Neural progenitor cell (in vitro differentiated cells): ENCODE results near the gene EPB41L3. TPM values are rescaled to one million over a fixed set of nuclear protein-coding genes. Genes with fewer than 3 reads are reported as not detected.

ENCODE experiments used
- DNase-seq: peaks from one replicate; pipeline ENCODE4 v3.0.0-alpha.2; 2016; ENCODE audit warnings: low spot score
- H2AFZ ChIP-seq: fragments of 200-600 bp; sonication (generic); replicated peaks from 2 replicates; pipeline ENCODE4 v1.6.1; 2016; ENCODE audit warnings: antibody characterized with exemption
- H3F3A ChIP-seq: fragments of 200-600 bp; sonication (generic); 2 replicates; pipeline ENCODE4 v1.6.1; 2016; ENCODE audit warnings: antibody characterized with exemption, low read depth
- H3K27ac ChIP-seq: fragments of 200-600 bp; sonication (generic); 2 replicates; pipeline ENCODE4 v1.5.1; 2016; ENCODE audit warnings: mild to moderate bottlenecking
- H3K27me3 ChIP-seq: fragments of 200-600 bp; sonication (generic); 2 replicates; pipeline ENCODE4 v1.6.1; 2016; ENCODE audit warnings: mild to moderate bottlenecking, moderate library complexity
- H3K36me3 ChIP-seq: fragments of 200-600 bp; sonication (generic); 2 replicates; pipeline ENCODE4 v1.5.1; 2016
- H3K4me1 ChIP-seq: fragments of 200-600 bp; sonication (generic); 2 replicates; pipeline ENCODE4 v1.6.1; 2016; ENCODE audit warnings: mixed run types
- H3K4me2 ChIP-seq: fragments of 200-600 bp; sonication (generic); 2 replicates; pipeline ENCODE4 v1.6.1; 2016
- H3K4me3 ChIP-seq: fragments of 200-600 bp; sonication (generic); 2 replicates; pipeline ENCODE4 v1.5.1; 2016
- H3K79me2 ChIP-seq: fragments of 200-600 bp; sonication (generic); 2 replicates; pipeline ENCODE4 v1.6.1; 2016; ENCODE audit warnings: low read depth
- H3K9ac ChIP-seq: fragments of 200-600 bp; sonication (generic); 2 replicates; pipeline ENCODE4 v1.6.1; 2016
- H3K9me3 ChIP-seq: fragments of 200-600 bp; sonication (generic); 2 replicates; pipeline ENCODE4 v1.5.1; 2016; ENCODE audit warnings: low read depth
- H4K20me1 ChIP-seq: fragments of 200-600 bp; sonication (generic); 2 replicates; pipeline ENCODE4 v1.6.1; 2016; ENCODE audit warnings: low read depth
- H3K27ac Mint-ChIP-seq: 3 replicates; pipeline ENCODE4 v1.8.0; 2021; ENCODE audit warnings: mixed read lengths
- H3K27me3 Mint-ChIP-seq: 2 replicates; pipeline ENCODE4 v1.8.0; 2022; ENCODE audit warnings: low read depth, mild to moderate bottlenecking, inconsistent platforms, moderate library complexity, mixed read lengths; ENCODE audit not compliant: insufficient read depth
- H3K36me3 Mint-ChIP-seq: 3 replicates; pipeline ENCODE4 v1.8.0; 2021; ENCODE audit warnings: mixed read lengths
- H3K4me1 Mint-ChIP-seq: 3 replicates; pipeline ENCODE4 v1.8.0; 2021; ENCODE audit warnings: mixed read lengths
- H3K4me3 Mint-ChIP-seq: 3 replicates; pipeline ENCODE4 v1.8.0; 2021; ENCODE audit warnings: mild to moderate bottlenecking, moderate library complexity, mixed read lengths
- H3K9me3 Mint-ChIP-seq: 3 replicates; pipeline ENCODE4 v1.8.0; 2020; ENCODE audit warnings: mixed read lengths
- EZH2 ChIP-seq: fragments of 200-600 bp; sonication (generic); IDR thresholded peaks from 2 replicates; pipeline ENCODE4 v1.6.1; 2017; ENCODE audit warnings: antibody characterized with exemption, mild to moderate bottlenecking, moderate library complexity
- EZH2phosphoT487 ChIP-seq: fragments of 200-600 bp; sonication (generic); IDR thresholded peaks from 2 replicates; pipeline ENCODE4 v1.6.1; 2017; ENCODE audit warnings: antibody characterized with exemption
- total RNA-seq: library from RNA; depleted of rRNA; stranded (reverse); fragments of >200 nt; gene quantifications from 2 replicates; pipeline ENCODE4 v1.2.3, GENCODE V29; 2015; ENCODE audit warnings: low replicate concordance
- TF ChIP-seq, protein P1 (sequence below): fragments of 200-600 bp; sonication (generic); IDR thresholded peaks from 2 replicates; pipeline ENCODE4 v1.5.1; 2017; ENCODE audit warnings: antibody characterized with exemption, mild to moderate bottlenecking

The EPB41L3 gene
- total RNA-seq, 1 donor from 2014 or later = 8.6 TPM

DNA sequence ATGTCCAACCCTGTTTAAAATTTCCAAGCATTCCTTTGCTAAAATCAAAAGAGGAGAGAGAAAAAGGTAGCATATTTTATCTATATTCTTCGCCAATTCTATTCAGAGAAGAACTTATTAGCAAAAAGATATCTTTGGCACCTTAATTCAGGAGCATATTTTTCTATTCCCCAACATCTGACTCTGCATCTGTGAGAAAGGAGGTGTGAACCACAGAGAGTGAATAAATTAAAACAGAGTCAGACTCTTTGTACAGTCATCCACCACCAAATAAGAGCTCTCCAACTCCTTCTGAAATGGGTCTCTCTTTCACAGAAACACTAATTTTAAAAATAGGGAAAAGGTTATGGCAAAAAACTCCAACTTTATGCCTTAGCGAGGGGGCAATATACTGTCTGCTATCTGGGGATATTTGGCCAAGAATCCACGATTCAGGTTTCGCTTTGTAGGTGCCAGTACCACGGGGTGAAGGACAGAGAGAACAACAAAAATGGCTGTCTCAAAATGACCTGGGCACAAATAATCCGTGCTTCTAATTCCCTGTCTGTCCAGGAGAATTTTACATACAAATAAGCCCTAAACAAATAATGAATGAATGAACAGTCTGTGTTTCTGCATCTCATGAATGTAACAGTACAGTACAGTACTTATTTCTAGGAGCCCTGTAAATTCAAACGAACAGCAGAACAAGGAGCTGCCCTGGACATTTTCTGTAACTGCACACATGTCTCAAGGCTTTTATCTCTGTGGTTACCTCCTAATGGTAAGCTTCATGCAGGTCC is 43.4 kb downstream of the EPB41L3 start:
- no peaks in the 10 kb centered on the region for H3K27me3 ChIP-seq
- H3K9ac ChIP-seq = no peak overlapping the region
- H2AFZ ChIP-seq = no peak overlapping the region
- H3K4me3 ChIP-seq = no peak overlapping the region
- H3K36me3 ChIP-seq = no peaks in the 10 kb centered on the region
- no peaks in the 10 kb centered on the region for H3K4me1 Mint-ChIP-seq
- no peaks in the 10 kb centered on the region for H3K27me3 Mint-ChIP-seq
- no peak for DNase-seq
- no peak overlapping the region for H3K27ac Mint-ChIP-seq
- H3K4me3 Mint-ChIP-seq = no peak overlapping the region
- H3K9me3 ChIP-seq = no peaks in the 10 kb centered on the region
- no peak overlapping the region for H3K27ac ChIP-seq
- no peaks in the 10 kb centered on the region for H3F3A ChIP-seq
- no peaks in the 10 kb centered on the region for H3K79me2 ChIP-seq
- no peaks in the 10 kb centered on the region for H3K9me3 Mint-ChIP-seq
- H3K4me1 ChIP-seq = no peaks in the 10 kb centered on the region
- no peak overlapping the region for H3K4me2 ChIP-seq
- no peak for TF ChIP-seq EZH2
- TF ChIP-seq, protein P1, sequence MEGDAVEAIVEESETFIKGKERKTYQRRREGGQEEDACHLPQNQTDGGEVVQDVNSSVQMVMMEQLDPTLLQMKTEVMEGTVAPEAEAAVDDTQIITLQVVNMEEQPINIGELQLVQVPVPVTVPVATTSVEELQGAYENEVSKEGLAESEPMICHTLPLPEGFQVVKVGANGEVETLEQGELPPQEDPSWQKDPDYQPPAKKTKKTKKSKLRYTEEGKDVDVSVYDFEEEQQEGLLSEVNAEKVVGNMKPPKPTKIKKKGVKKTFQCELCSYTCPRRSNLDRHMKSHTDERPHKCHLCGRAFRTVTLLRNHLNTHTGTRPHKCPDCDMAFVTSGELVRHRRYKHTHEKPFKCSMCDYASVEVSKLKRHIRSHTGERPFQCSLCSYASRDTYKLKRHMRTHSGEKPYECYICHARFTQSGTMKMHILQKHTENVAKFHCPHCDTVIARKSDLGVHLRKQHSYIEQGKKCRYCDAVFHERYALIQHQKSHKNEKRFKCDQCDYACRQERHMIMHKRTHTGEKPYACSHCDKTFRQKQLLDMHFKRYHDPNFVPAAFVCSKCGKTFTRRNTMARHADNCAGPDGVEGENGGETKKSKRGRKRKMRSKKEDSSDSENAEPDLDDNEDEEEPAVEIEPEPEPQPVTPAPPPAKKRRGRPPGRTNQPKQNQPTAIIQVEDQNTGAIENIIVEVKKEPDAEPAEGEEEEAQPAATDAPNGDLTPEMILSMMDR = no peak
- TF ChIP-seq EZH2phosphoT487 = no peak
- no peaks in the 10 kb centered on the region for H3K36me3 Mint-ChIP-seq
- no peaks in the 10 kb centered on the region for H4K20me1 ChIP-seq

DNA sequence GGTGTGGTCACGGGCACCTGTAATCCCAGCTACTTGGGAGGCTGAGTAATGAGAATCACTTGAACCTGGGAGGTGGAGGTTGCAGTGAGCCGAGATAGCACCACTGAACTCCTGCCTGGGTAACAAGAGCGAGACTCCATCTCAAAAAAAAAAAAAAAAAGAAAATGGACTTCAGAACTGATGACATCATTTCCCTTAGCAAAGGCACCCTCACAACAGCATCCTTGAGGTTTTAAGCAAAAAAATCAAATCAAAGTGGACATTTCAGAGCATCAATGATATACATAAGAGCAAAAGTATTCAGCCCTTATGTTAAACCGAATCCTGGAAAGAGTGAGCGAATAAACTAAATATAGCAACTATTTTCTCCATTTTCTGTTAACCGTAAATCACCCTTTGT is 45.3 kb downstream of the EPB41L3 start:
- no peaks in the 10 kb centered on the region for H3K4me1 Mint-ChIP-seq
- H3K9me3 Mint-ChIP-seq = no peaks in the 10 kb centered on the region

DNA sequence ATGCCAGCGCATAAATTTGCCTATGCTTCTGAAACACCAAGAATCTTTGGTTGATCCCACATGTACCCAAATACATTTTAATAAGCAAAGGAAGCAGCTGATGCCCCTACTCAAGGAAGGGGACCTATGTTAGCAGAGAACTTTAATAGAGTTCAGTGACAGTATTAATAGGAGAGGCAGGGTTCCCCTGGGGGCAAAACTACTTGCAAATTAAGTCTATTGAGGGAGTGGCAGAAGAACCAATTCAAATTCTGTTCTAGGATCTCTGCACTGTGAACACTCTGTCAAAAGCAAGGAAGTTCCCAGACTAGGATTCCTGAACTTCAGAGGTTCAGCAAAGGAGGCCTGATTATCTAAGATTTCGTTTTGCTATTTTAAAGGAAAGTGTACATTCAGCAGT is 47.5 kb downstream of the EPB41L3 start:
- H4K20me1 ChIP-seq = no peaks in the 10 kb centered on the region
- no peak overlapping the region for H3K4me2 ChIP-seq
- no peaks in the 10 kb centered on the region for H3K79me2 ChIP-seq
- H3F3A ChIP-seq = no peaks in the 10 kb centered on the region
- H3K4me1 ChIP-seq = no peaks in the 10 kb centered on the region
- Mint-ChIP-seq H3K27ac (no peak overlapping the region), H3K36me3 (no peaks in the 10 kb centered on the region), H3K4me3 (no peak overlapping the region), H3K27me3 (peaks cover 2% of the 10 kb centered on the region), H3K4me1 (no peaks in the 10 kb centered on the region), H3K9me3 (no peaks in the 10 kb centered on the region)
- H3K27me3 ChIP-seq = no peaks in the 10 kb centered on the region
- H3K36me3 ChIP-seq = no peaks in the 10 kb centered on the region
- H3K27ac ChIP-seq = no peak overlapping the region
- H2AFZ ChIP-seq = no peak overlapping the region
- no peak overlapping the region for H3K9ac ChIP-seq
- no peak overlapping the region for H3K4me3 ChIP-seq
- no peaks in the 10 kb centered on the region for H3K9me3 ChIP-seq
- no peak for DNase-seq
- no peak for TF ChIP-seq EZH2phosphoT487
- TF ChIP-seq, protein P1 = no peak
- no peak for TF ChIP-seq EZH2

More for the DNA sequence above, 45.3 kb downstream of the EPB41L3 start:
- Histone ChIP-seq H3K9me3 (no peaks in the 10 kb centered on the region), H3F3A (no peaks in the 10 kb centered on the region), H4K20me1 (no peaks in the 10 kb centered on the region), H3K4me3 (no peak overlapping the region), H3K4me1 (no peaks in the 10 kb centered on the region), H2AFZ (no peak overlapping the region), H3K27me3 (no peaks in the 10 kb centered on the region), H3K4me2 (no peak overlapping the region), H3K36me3 (no peaks in the 10 kb centered on the region), H3K27ac (no peak overlapping the region), H3K79me2 (no peaks in the 10 kb centered on the region), H3K9ac (no peak overlapping the region)
- Mint-ChIP-seq H3K27me3 (peaks cover 2% of the 10 kb centered on the region), H3K4me3 (no peak overlapping the region), H3K36me3 (no peaks in the 10 kb centered on the region), H3K27ac (no peak overlapping the region)
- TF ChIP-seq, protein P1 = no peak
- TF ChIP-seq EZH2phosphoT487 (no peak), EZH2 (no peak)
- DNase-seq = no peak
